Measurements from ENCODE around the gene DENND6B.

Gene DENND6B

GRCh38 chr22:50292643-50293440, 34.0 kb downstream of the DENND6B start:
- ChIA-PET POLR2A (no interaction called here), CTCF (interaction anchor here (1.3 to 8.4 kb wide), 3 partner anchors 8 to 18 kb away, joined by 3 to 68 read pairs (median 3); no protein-coding TSS in a partner anchor)
- DNase-seq (ENCODE audit: extremely low spot score): no peak
- no peak for TF ChIP-seq CTCF (IDR thresholded peaks at IDR 0.05; ENCODE audit: control extremely low read depth, extremely low read depth, low read depth, missing control alignments)

DNA sequence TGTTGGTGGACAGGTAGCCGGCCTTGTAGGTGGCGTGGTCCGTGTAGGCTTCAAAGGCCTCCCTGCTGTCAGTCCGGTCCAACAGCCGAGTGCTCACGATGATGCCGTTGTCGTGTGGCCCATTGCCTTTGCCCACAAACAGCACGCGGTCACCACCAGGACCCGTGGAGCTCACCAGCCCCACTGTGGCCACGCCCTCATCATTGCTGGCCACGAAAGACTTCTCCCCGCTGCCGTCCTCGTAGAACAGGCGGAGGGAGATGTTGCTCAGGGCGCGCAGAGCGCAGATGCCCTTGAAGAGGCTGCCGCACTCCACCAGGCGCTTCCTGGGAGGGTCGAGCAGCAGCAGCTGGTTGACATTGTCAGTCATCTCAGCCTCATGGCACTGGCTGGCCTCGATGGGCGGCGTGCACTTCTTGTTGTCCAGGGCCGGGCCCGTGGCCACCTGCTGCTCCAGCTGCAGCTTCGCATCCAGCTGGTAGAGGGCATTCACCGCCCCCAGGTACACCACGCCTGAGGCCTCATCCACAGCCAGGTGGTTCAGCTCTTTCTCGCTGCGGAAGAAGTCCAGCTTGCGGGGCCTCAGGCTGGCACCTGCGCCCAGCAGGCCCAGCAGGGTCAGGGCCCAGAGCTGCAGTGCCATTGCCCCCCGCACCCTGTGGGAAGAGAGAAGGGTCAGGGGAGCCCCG, 36.7 kb downstream of the DENND6B start:
- ChIA-PET CTCF (interaction anchor here (1.0 to 8.4 kb wide), 4 partner anchors 8 to 52 kb away, joined by 3 to 68 read pairs (median 4); no protein-coding TSS in a partner anchor), POLR2A (interaction anchor here (0.6 kb wide), 1 partner anchor 235 kb away, joined by 6 read pairs; the partner anchor contains the start of gene SCO2)
- DNase-seq (ENCODE audit: extremely low spot score): no peak
- TF ChIP-seq CTCF (IDR thresholded peaks at IDR 0.05; ENCODE audit: control extremely low read depth, extremely low read depth, low read depth, missing control alignments): no peak

- ChIA-PET CTCF (interaction anchor here (8.4 kb wide), 1 partner anchor 14 kb away, joined by 68 read pairs; no protein-coding TSS in a partner anchor), POLR2A (no interaction called here)
- no peak for TF ChIP-seq CTCF (IDR thresholded peaks at IDR 0.05; ENCODE audit: control extremely low read depth, extremely low read depth, low read depth, missing control alignments)
- DNase-seq (ENCODE audit: extremely low spot score): no peak
These were observed 37.5 kb downstream of the DENND6B start for GRCh38 chr22:50289151-50289941.

GRCh38 chr22:50287731-50288130, 39.1 kb downstream of the DENND6B start:
- ChIA-PET CTCF (interaction anchor here (0.9 to 1.6 kb wide), 2 partner anchors 11 to 39 kb away, joined by 3 to 7 read pairs; partner anchors contain the start of gene DENND6B), POLR2A (no interaction called here)
- no peak for DNase-seq (ENCODE audit: extremely low spot score)
- TF ChIP-seq CTCF (IDR thresholded peaks at IDR 0.05; ENCODE audit: control extremely low read depth, extremely low read depth, low read depth, missing control alignments): no peak

- DNase-seq (ENCODE audit: extremely low spot score): no peak
- TF ChIP-seq CTCF (IDR thresholded peaks at IDR 0.05; ENCODE audit: control extremely low read depth, extremely low read depth, low read depth, missing control alignments): no peak
- POLR2A ChIA-PET: no interaction called here
- CTCF ChIA-PET: no interaction called here
These were observed 40.0 kb downstream of the DENND6B start for GRCh38 chr22:50286701-50287318.

GRCh38 chr22:50286275-50286674, 40.5 kb downstream of the DENND6B start:
- POLR2A ChIA-PET: no interaction called here
- TF ChIP-seq CTCF (IDR thresholded peaks at IDR 0.05; ENCODE audit: control extremely low read depth, extremely low read depth, low read depth, missing control alignments): no peak
- CTCF ChIA-PET: no interaction called here
- no peak for DNase-seq (ENCODE audit: extremely low spot score)

All from GM10248 (cell line).